CD4-positive, alpha-beta T cell (primary cell): ENCODE measurements around the gene PDE10A. TPM values are rescaled to one million over a fixed set of nuclear protein-coding genes. Genes with fewer than 3 reads are reported as not detected.

ENCODE experiments used
- ATAC-seq: fragments of 200-7000 bp; cut with Tn5 transposase; one replicate; pipeline ENCODE4 v1.10.0; 2022; ENCODE audit warnings: mild to moderate bottlenecking; ENCODE audit not compliant: poor library complexity
- CTCF ChIA-PET: fragments of 350-600 bp; sonication (Branson Sonifier 250); formaldehyde crosslinking; loops from one replicate; lab custom pipeline; 2021; ENCODE audit warnings: antibody characterized with exemption, inconsistent platforms; lab: Charles Lee
- POLR2A ChIA-PET: fragments of 350-600 bp; sonication (Branson Sonifier 250); formaldehyde crosslinking; loops from one replicate; lab custom pipeline; 2021; ENCODE audit warnings: antibody characterized with exemption, inconsistent platforms; lab: Charles Lee
- DNase-seq, 14 experiments: peaks; one replicate each; pipeline ENCODE4 v3.0.0-alpha.2; 2013 to 2020; ENCODE audit warnings: mixed read lengths in 2 of 14
- H3K27ac ChIP-seq, 2 donors: one replicate each; pipeline versions ENCODE4 v1.5.1 to v1.7.0; 2013; ENCODE audit warnings: low read length in 2 of 2, low read depth in 1 of 2, mild to moderate bottlenecking in 1 of 2
- H3K27me3 ChIP-seq, 2 experiments: 1 replicate in 1 of 2; 2 replicates in 1 of 2; pipeline versions ENCODE4 v1.6.1 to v1.7.0; 2013; ENCODE audit warnings: low read length in 2 of 2, control low read depth in 1 of 2, mild to moderate bottlenecking in 1 of 2, moderate library complexity in 1 of 2; ENCODE audit not compliant: insufficient read depth in 2 of 2, control insufficient read depth in 1 of 2
- H3K36me3 ChIP-seq: one replicate; pipeline ENCODE4 v1.6.1; 2013; ENCODE audit warnings: low read length, control low read depth; ENCODE audit not compliant: insufficient read depth
- H3K4me1 ChIP-seq: one replicate; pipeline ENCODE4 v1.6.1; 2013; ENCODE audit warnings: low read length, control low read depth; ENCODE audit not compliant: insufficient read depth
- H3K4me3 ChIP-seq: one replicate; pipeline ENCODE4 v1.5.1; 2013; ENCODE audit warnings: mild to moderate bottlenecking, low read length, moderate library complexity
- H3K9me3 ChIP-seq, 2 experiments: 1 replicate in 1 of 2; 2 replicates in 1 of 2; pipeline versions ENCODE4 v1.6.1 to v1.7.0; 2013; ENCODE audit warnings: low read length in 2 of 2, mild to moderate bottlenecking in 2 of 2, control low read depth in 1 of 2, moderate library complexity in 1 of 2; ENCODE audit not compliant: control insufficient read depth in 1 of 2, insufficient read depth in 1 of 2
- H3K27ac Mint-ChIP-seq: one replicate; pipeline ENCODE4 v1.8.0; 2020; ENCODE audit warnings: mixed read lengths
- H3K27me3 Mint-ChIP-seq: one replicate; pipeline ENCODE4 v1.8.0; 2021; ENCODE audit warnings: mixed read lengths
- H3K36me3 Mint-ChIP-seq: one replicate; pipeline ENCODE4 v1.8.0; 2021; ENCODE audit warnings: low read depth, mixed read lengths
- H3K4me1 Mint-ChIP-seq: one replicate; pipeline ENCODE4 v1.8.0; 2021; ENCODE audit warnings: low read depth, mixed read lengths
- H3K4me3 Mint-ChIP-seq: one replicate; pipeline ENCODE4 v1.8.0; 2020; ENCODE audit warnings: mild to moderate bottlenecking, mixed read lengths
- H3K9me3 Mint-ChIP-seq: one replicate; pipeline ENCODE4 v1.8.0; 2020; ENCODE audit warnings: mixed read lengths
- intact Hi-C, 2 experiments: fragments of 100-400 bp; cut with DNase I in 1 of 2; cut with micrococcal nuclease in 1 of 2; formaldehyde crosslinking; loops; one replicate each; pipeline versions ENCODE4 v1.15.1 to v1.9.0; 2023 to 2025; cut with DNase I, micrococcal nuclease
- total RNA-seq, 174 experiments: library from RNA in 2 of 174; stranded (reverse) in 2 of 174; gene quantifications; one replicate each; pipeline ENCODE4 v1.2.3 and lab custom pipeline; 2021 to 2026
- TF ChIP-seq, protein P1 (sequence below): fragments of 200-600 bp; IDR thresholded peaks from one replicate; pipeline ENCODE4 v1.8.0; 2022; ENCODE audit warnings: antibody characterized with exemption, mild to moderate bottlenecking

PDE10A gene
- total RNA-seq, 2 experiments from 2014 or later = not detected

DNA sequence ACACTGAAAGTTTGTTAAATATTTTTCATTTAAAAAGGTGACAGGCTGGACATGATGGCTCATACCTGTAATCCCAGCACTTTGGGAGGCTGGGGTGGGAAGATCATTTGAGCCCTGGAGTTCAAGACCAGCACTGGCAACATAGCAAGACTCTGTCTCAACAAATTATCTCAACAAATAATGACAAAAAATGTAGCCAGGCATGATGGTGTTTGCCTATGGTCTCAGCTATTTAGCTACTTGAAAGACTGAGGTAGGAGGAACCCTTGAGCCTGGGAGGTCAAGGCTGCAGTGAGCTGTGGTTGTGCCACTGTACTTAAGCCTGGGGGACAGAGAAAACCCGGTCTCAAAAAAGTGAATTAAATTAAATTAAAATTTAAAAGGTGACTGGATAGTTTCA, 297.7 kb downstream of the PDE10A start:
- intact Hi-C loops = no loop called here
- no peak overlapping the region for H3K4me3 ChIP-seq
- peaks cover 0 to 4% of the 10 kb centered on the region in 2 experiments for H3K9me3 ChIP-seq
- no peaks in the 10 kb centered on the region for H3K4me1 Mint-ChIP-seq
- H3K27me3 ChIP-seq = no peaks in the 10 kb centered on the region
- no peaks in the 10 kb centered on the region for H3K4me1 ChIP-seq
- H3K27me3 Mint-ChIP-seq = no peaks in the 10 kb centered on the region
- DNase-seq = no peak
- H3K36me3 ChIP-seq = no peaks in the 10 kb centered on the region
- H3K27ac Mint-ChIP-seq = no peak overlapping the region
- H3K36me3 Mint-ChIP-seq = no peaks in the 10 kb centered on the region
- TF ChIP-seq, protein P1, sequence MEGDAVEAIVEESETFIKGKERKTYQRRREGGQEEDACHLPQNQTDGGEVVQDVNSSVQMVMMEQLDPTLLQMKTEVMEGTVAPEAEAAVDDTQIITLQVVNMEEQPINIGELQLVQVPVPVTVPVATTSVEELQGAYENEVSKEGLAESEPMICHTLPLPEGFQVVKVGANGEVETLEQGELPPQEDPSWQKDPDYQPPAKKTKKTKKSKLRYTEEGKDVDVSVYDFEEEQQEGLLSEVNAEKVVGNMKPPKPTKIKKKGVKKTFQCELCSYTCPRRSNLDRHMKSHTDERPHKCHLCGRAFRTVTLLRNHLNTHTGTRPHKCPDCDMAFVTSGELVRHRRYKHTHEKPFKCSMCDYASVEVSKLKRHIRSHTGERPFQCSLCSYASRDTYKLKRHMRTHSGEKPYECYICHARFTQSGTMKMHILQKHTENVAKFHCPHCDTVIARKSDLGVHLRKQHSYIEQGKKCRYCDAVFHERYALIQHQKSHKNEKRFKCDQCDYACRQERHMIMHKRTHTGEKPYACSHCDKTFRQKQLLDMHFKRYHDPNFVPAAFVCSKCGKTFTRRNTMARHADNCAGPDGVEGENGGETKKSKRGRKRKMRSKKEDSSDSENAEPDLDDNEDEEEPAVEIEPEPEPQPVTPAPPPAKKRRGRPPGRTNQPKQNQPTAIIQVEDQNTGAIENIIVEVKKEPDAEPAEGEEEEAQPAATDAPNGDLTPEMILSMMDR = no peak
- no peak for ATAC-seq
- ChIA-PET CTCF (no interaction called here), POLR2A (no interaction called here)
- H3K27ac ChIP-seq = no peak overlapping the region
- no peak overlapping the region for H3K4me3 Mint-ChIP-seq
- H3K9me3 Mint-ChIP-seq = peaks cover 5% of the 10 kb centered on the region

DNA sequence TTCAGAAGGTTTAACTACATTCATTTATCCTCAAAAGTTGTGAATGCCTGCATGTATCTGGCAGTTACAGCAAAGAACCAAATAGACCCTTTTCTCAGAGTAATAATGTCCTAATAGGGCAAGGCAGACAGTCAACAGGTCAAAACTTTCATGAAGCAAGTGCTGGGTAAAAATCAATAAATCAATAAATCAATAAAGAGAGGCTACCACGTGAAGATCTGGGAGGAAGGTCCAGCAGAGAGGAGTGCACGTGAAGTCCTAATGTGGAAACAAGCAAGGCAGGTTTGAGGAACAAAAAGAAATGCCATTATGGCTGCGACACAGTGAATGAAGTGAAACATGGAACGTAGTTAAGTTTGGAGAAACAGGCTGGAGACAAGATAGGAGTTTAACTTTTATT, 317.3 kb downstream of the PDE10A start:
- peaks cover 16% of the 10 kb centered on the region for H3K9me3 Mint-ChIP-seq
- H3K27ac Mint-ChIP-seq = no peak overlapping the region
- no peaks in the 10 kb centered on the region for H3K36me3 ChIP-seq
- intact Hi-C loops = no loop called here
- no peak overlapping the region for H3K27ac ChIP-seq
- H3K4me1 Mint-ChIP-seq = no peaks in the 10 kb centered on the region
- peaks cover 0 to 8% of the 10 kb centered on the region in 2 experiments for H3K9me3 ChIP-seq
- TF ChIP-seq, protein P1 = no peak
- no peak for ATAC-seq
- no peaks in the 10 kb centered on the region for H3K4me1 ChIP-seq
- no peaks in the 10 kb centered on the region for H3K27me3 ChIP-seq
- no peaks in the 10 kb centered on the region for H3K27me3 Mint-ChIP-seq
- POLR2A ChIA-PET = no interaction called here
- no peak overlapping the region for H3K4me3 ChIP-seq
- no peak overlapping the region for H3K4me3 Mint-ChIP-seq
- DNase-seq = no peak
- CTCF ChIA-PET = no interaction called here
- no peaks in the 10 kb centered on the region for H3K36me3 Mint-ChIP-seq

DNA sequence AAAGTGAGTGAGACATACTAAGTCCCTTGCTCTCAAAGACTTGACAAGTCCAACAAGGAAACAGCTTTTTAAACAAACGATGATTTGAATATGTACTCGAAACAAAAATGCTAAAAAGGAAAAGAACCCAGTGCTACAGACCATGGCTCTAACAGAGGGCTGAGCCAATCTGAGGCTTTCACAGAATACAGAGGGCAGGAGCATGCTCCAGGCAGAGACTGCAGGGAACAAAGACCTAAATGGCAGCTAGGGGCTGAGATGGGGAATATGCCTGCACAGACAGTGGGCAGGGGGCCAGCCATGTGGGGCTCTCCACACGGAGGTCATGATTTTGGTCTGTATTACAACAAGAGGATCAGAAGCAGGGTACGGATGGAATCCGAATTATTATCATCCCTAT, 322.5 kb downstream of the PDE10A start:
- Histone ChIP-seq H3K9me3 (peaks cover 0 to 7% of the 10 kb centered on the region in 2 experiments), H3K36me3 (no peaks in the 10 kb centered on the region), H3K27me3 (no peaks in the 10 kb centered on the region), H3K27ac (no peak overlapping the region), H3K4me3 (no peak overlapping the region), H3K4me1 (no peaks in the 10 kb centered on the region)
- intact Hi-C loops = no loop called here
- CTCF ChIA-PET = no interaction called here
- TF ChIP-seq, protein P1 = no peak
- ATAC-seq (no peak), DNase-seq (no peak)
- no peaks in the 10 kb centered on the region for H3K4me1 Mint-ChIP-seq
- H3K4me3 Mint-ChIP-seq = no peak overlapping the region
- H3K9me3 Mint-ChIP-seq = peaks cover 11% of the 10 kb centered on the region
- H3K36me3 Mint-ChIP-seq = no peaks in the 10 kb centered on the region
- no peak overlapping the region for H3K27ac Mint-ChIP-seq
- no peaks in the 10 kb centered on the region for H3K27me3 Mint-ChIP-seq
- POLR2A ChIA-PET = no interaction called here
